HG02571 (cell line): Measurements from ENCODE around the gene RPS21.

Experiments
- ATAC-seq: cut with Tn5 transposase; IDR thresholded peaks from one replicate; pipeline ENCODE4 v1.9.1; 2021; ENCODE audit warnings: mild to moderate bottlenecking, moderate library complexity; ENCODE audit not compliant: unreplicated experiment

The RPS21 gene

DNA sequence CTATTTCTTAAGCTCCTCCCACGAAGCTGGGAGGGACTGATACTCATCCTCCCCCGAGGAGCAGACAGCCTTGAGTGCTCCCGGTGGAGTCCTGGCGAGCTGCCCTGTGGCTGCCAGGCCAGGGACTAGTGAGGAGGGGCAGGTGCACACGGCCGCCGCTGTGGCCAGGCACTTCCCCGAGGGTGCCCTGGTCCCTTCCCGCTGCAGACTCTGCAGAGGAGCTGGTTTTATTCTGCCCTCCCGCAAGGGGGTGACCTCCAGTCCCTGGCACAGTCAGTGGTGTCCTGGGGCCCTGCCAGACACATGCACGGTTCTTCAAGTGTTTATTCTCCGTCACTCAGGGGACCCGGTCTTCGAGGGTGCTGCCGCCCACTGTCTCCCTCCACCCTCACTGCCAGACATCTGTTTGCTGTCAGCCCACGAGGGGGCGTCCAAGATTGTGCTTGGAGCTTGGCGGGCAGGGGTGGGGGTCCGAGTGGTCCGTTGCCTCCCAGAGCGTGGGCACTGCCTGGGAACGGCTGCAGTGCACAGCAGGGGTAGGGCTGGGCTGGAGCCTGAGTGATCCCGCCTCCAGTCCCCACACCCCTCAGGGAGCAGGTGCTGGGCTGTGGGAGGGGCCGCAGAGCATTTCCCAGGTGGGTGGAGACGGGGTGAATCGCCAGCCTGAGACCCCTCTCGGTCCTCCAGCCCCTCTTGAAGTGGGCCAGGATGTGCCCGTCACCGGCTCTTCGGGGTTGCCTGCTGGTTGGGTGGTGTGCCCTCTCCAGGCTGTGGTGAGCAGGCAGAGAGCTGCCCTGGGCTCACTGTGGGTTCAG lies 23.2 kb downstream of the RPS21 start:
- no peak for ATAC-seq

DNA sequence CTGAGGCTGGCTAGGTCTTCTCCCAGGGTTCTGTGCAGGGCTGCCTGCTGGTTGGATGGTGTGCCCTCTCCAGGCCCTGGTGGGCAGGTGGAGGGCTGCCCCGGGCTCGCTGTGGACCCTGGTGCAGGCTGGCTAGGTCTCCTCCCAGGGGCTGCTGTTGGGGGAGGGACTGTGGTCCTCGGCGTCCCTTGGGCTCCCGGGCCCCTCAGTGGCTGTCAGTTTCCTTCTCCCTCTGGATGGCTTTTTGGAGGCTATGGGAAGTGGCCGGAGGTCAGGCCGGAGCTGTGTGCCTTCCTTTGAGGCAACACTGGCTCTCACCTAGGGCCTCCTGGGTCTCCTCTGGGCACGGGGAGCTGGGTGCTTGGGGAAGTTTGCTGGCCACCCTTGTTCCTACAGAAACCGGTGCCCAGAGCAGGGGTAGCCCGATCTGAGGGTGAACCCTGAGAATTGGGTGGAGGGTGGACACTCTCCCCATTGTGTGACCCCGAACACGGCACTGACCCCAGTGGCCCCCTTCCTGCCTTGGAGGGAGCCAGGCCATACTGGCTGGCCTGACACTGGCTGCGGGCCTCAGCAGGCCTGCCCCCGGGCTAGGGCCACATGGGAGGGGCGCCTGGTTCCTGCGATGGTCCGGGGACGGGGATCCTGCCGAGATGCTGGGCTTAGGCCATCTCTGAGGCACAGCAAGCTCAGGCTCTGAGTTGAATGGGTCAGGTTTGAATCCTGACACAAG lies 24.0 kb downstream of the RPS21 start:
- ATAC-seq: no peak

DNA sequence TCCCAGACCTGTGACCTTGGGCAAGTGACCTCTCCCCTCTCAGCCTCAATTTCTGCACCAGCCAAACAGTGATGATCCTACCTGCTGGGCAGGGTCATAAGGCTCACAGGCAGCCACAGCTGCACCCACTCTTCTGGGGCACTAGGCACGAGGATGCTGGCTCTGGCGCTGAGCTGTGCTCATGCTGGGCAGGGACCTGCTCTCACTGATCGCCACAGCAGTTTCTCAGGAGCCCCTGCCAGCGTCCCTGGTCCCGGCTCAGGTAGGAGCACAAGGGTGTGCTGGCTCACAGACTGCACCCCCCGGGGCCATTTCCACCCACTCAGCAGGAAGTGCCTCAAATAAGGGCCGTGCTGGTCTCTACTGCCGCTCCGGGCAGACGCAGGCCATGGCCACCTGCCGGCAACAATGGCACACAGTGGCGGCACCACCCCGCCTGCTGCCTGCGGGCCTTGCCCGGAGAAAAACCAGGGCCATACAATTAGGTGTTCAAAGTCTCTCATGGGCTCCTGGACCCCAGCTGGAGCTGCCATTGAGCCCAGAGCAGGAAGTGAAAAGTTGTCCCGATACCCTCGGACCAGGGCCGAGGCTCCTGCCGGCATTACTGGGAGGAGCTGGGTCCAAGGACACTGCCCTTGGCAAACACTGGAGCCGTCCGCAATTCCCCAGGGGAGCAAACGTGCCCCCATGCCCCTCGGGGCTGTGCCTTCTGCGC lies 24.7 kb downstream of the RPS21 start:
- ATAC-seq: no peak

DNA sequence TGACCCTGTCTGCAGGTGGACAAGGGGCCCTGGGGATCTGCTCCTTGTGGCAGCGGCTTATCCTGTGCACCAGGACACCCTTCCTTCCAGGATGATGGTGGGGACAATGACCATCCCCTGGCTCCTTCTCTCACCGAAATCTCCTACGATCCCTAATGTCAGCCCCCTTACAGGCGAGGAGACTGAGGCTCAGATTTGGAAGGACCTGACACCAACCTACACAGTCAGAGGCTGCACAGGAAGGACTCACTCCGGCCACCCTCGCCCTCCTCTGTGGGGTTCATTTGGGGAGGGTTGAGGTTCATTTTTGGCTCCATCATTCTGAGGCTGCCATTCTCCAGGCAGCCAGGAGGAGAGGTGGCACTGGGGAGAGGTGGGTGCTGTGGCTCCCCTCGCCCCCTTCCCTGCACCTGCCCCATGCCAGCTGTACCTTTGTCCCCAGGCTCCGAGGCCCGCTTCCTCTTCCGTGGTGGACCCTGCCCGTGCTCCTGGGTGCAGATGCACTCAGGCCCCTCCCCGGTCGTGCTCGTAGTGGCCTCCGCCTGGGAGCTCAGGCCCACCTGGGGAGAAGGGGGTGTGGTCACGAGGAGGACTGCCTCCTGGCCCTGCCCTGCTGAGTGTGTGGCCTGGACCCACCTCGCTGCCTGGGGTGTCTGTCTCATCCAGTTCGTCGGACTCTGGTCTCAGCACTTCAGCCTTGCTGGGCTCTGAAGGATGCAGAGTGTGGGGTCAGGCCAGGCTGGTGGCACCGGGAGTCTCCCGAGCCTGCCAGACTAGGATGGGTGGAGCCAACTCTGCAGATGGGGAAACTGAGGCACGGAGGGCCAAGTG lies 25.5 kb downstream of the RPS21 start:
- no peak for ATAC-seq

DNA sequence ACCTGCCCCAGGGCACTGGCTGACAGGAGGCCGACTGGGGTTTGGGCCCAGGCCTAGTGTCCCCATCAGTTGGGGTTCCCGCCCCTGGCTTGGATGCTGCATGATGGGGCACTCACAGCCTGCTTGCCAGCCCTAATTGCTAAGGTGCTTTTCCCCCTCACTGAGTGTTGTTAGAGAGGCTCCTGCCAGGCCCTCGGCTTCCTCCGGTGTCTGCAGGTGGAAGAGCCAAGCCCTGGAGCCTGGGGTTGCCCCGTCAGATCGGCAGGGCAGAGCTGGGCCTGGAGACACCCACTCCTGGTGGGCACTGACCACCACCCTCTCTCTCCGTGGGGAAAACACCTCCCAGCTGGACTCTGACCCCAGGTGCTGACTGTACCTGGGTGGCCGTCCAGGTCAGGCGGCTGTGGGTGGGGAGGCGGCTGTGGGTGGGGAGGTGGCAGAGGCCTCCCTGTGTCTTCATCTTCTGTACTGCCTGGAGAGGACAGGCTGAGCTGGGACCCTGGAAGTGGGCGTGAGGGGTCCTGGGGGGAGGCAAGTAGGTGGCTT lies 26.2 kb downstream of the RPS21 start:
- no peak for ATAC-seq

DNA sequence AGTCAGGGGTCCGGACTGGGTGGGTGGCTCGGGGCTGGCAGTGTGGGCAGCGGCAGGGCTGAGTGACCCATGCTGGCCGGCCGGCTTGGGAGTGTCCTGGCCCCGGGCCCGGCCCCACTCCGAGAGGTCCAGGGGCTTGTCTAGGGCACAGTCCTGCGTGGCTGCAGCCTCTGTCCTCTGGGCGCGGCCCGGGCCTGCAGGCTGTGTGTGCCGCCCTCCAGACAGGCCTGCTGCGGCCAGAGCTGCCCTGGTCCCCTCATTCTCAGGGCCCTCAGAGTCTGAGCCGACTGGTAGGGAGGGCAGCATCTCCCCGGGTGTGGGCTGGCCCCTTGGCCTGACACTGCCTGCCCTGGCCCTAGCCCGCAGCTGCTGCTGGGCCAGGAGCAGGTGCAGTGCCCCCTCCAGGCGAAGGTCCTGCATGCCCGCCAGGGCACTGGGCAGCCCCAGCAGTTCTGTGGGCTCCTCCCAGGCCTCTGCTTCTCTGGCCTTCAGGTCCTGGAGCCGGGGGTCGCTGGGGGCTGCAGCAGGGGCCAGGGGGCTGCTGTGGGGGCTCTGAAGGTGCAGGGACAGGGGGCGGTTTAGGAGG lies 27.1 kb downstream of the RPS21 start:
- ATAC-seq: no peak

DNA sequence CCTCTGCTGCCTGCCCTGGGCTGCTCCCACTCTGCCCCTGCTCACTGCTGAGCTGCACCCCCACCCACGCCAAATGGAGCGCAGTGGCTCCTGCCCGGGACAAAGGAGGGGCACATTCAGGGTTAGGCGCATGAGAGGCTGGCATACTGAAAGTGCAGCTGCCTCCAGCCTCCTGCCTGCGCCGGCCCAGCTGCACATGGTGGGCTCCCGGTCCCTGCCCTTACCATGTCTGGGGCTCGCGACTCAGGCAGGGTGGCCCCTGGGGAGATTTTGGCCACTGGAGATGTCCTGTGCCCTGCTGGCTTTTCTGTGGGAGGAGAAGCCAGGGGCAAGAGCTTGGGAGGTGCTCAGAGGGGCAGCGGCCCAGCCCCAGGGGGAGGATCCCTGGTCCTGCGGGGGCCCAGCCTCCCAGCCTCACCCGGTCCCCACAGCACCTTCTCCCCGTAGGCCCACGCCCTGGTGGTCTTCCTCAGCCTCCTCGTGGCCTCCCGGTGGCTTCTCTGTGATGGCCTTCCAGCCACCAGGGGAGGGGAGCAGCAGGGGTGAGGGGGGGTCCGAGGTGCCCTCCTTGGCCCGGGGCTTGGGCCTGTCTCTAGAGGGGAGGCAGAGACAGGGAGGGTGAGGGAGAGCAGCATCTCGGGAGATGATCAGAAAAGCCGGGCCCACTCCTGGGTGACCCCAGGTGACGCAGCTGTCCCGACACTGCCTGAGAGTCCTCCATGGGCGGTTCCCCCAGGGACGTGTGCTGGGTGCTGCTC lies 28.6 kb downstream of the RPS21 start:
- ATAC-seq: no peak

DNA sequence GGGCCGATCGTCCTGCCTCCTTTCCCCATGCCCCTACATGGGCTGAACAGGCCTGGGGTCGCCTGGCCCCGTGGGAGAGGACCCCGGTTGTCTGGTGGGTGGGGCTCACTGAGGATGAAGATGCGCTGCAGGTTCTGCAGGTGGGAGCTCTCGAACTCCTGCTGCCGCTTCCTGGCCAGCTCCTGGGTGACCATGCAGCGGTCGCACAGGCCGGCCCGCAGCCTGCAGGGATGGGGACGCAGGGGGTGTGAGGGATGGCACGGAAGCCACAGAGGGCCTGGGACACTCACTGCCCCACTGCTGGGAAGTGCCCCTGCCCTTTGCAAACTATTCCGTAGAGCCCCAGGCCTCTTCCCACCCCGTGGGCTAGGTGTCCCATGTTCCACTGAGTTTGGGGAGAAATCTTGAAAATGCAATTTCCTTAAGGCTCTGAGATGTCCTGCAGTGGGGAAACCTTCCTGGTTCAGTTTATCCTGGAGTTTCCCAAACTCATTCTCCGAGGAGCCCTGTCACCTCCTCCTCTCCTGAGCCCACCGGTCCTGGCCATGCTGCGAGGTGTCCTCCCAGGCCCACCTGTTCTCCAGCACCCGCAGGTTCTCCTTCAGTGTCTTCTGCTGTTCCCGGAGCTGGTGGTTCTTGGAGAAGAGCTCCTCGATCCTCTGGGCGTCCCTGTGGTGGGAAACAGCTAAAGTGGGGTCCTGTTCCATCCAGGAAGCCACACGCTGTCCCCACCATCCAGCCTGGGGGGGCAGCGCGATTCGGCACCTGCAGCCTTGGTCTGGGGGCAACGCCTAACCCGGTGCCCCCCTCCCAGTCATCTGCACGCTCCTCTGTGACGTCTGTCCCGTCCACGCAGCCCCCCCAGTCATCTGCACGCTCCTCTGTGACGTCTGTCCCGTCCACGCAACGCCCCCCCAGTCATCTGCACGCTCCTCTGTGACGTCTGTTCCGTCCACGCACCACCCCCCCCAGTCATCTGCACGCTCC lies 30.0 kb downstream of the RPS21 start:
- no peak for ATAC-seq

DNA sequence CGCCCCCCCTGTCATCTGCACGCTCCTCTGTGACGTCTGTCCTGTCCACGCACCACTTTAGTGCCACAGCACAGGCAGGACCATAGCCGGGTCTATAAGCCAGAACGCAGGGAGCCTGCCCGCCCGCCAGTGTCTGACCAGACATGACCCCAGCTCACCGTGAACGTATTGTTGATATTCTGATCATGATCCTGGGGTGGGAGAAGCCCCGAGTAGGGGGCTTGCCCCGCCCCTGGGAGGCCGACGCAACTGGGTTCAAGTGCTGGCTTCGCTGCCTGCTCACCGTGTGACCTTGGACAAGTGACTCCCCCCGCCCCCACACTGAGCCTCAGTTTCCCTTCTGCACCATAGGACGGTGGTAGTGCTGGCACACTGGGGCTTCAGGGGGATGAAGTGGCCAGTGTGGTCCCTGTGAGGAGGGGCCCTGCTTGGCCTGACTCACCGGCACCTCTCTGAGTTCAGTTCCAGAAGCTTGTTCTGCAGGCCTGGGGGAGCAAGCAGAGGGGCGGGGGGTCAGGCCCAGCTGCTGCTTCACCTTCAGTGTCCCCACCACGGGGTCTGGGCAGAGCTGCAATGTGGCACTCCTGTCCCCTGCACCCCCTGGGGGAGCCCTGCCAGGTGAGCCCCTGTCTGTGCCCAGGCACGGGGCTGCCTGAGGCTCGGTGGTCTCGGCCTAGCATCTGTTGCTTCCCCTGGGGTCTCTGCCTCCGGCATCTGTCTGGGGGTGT lies 31.2 kb downstream of the RPS21 start:
- ATAC-seq: no peak

DNA sequence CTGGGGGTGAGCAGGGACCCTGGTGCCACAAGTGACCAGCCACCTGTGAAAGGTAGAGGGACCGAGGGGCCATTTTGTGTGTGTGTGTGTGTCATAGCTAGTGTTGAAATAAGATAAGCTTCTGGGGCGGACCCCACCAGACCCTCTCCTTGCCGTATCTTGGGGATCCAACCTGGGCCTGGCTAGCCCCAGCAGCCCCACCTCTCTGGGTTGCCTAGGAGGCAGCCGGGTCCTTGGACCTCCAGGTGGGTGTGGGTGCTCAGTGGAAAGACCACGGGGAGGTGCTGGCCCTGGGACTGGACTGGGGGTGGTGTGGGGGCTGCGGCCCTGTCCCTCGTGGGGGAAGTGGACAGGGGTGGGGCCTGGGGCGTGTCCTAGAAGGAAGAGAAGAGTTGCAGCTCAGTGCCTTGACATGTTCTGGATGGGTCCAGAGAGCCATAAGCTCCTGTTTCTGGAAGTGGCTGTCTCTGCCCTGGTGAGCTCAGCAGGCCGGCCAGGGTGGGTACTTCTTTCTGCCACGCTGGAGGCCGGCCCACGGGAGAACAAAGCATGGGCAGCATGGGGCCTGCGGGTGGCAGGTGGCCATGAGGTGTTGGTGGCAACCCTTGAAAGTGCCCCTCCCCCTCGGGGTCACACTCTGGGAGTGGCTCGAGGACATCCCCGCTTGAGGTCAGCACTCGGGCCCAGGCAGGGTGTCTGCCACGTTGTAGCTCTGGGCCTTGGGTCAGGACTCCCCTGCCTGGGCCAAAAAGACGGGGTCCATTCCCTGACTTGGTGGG lies 32.0 kb downstream of the RPS21 start:
- ATAC-seq: no peak

DNA sequence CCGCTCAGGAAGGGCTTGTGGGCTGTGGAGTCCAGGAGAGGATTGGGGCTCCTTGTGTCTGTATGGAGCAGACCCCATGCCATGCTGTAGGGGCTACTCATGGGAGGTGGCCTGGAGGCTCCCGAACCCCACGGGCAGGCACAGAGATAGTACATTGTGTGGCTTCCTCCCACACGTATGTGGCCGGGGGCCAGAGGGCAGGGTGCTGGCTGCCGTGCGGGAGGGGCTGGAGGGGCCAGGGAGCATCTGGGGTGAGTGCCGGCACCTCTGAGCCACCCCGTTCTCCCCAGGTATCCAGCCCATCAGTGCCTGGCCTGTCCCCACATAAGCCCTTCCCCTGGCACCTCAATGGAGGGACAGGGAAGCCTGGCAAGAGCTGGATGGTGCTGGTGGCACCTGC lies 32.9 kb downstream of the RPS21 start:
- ATAC-seq: no peak

DNA sequence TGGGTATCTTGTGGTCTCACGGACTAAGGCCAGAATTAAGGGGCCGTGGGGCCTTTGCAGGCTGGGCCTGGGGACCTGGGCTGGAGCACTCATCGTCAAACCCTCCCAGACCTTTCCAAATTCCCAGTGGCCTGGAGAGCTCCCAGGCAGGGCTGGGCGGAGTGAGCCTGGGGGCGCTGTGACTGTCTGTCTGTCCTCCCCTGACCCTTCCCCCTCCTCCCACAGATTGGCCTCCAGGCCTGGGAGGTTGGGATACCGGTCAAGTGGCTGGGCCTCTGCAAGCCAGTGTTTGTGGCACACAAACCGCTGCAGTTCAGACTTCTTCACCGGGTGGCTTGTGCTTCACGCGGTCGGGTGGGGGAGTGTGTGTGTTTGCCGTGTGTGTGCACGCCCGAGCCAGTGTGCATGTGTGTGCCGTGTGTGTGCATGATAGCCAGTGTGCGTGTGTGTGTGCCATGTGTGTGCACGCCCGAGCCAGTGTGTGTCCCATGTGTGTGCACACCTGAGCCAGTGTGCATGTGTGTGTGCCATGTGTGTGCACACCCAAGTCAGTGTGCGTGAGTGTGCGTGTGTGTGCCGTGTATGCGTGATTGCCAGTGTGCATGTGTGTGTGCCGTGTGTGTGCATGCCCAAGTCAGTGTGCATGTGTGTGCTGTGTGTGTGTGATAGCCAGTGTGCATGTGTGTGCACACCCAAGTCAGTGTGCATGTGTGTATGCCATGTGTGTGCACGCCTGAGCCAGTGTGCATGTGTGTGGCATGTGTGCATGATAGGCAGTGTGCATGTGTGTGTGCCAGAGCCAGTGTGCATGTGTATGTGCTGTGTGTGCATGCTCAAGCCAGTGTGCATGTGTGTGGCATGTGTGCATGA lies 34.2 kb downstream of the RPS21 start:
- ATAC-seq: no peak

DNA sequence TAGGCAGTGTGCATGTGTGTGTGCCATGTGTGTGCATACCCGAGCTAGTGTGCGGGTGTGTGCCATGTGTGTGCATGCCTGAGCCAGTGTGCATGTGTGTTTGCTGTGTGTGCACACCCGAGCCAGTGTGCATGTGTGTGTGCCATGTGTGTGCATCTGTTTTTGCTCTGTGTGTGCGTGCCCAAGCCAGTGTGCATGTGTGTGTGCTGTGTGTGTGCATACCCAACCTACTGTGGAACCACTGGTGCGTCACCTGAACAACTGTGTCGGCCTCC lies 34.8 kb downstream of the RPS21 start:
- no peak for ATAC-seq

DNA sequence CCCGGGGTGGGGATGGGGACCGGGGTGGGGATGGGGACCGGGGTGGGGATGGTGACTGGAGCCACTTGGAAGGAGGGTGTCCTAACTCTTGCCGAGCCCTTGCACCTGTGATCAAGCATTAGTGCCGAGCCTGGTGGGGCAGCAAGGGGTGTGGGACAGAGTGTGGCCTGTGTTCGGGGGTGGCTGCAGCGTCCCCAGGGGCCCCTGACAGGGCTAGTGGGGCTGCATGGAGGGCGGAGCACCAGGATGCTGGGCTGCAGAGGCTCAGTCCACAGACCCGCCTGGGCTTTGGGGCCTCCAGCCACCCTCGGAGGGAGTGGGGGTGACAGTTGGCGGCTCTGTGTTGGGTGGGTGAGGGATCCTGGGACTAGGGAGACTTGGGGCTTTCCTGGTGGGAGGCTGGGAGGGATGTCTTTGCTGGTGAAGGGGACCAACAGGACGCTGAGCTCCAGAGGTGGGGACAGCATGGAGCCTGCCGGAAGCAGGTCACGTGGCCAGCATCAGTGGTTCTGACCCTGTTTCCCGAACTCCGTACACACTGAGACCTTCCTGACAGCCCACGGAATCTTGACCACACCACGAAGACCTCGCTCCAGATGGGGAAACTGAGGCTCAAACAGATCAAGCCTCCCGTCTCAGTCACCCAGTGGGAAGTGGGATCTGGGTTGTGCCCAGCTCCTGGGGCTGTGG lies 35.9 kb downstream of the RPS21 start:
- ATAC-seq: no peak

DNA sequence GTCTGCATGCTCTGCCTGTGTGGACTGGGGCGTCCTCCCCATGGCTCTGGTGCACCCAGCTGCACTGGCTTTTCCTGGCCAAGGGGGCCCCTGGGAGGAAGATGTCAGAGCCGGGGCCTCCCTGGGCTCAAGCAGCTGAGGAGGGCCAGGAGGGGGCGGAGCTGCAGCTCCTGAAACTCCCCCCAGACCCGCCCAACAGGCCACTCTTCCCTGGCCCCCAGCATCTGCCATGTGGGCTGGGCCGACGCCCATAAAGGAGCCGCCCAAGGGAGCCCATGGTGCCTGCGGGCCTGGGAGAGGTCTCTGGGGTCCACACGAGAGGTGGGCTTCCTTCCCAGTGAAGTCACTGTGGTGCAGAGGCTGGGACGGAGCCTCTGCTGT lies 36.4 kb downstream of the RPS21 start:
- no peak for ATAC-seq
